H1 (cell line): ENCODE measurements around the gene MT1H. TPM values are rescaled to one million over a fixed set of nuclear protein-coding genes. Genes with fewer than 3 reads are reported as not detected.
A peak's percentile ranks its signal among the peaks of the same experiment; 100 is the strongest.

Source experiments
- BACH1 ChIP-seq: IDR thresholded peaks from 2 replicates; pipeline ENCODE4 v1.6.1; 2012; ENCODE audit warnings: low read length, improper control_type of control experiment
- CEBPB ChIP-seq: IDR thresholded peaks from 2 replicates; pipeline ENCODE4 v1.6.1; 2012; ENCODE audit warnings: low read depth, low read length
- CTBP2 ChIP-seq: IDR thresholded peaks from 2 replicates; pipeline ENCODE4 v1.7.0; 2011; ENCODE audit warnings: borderline replicate concordance, mild to moderate bottlenecking, moderate library complexity, mixed read lengths, low read length; ENCODE audit not compliant: insufficient read depth, insufficient read length
- EP300 ChIP-seq, 2 experiments: IDR thresholded peaks; 1 replicate in 1 of 2; 2 replicates in 1 of 2; pipeline ENCODE4 v1.6.1; 2011 to 2012; ENCODE audit warnings: low read depth in 2 of 2, low read length in 2 of 2, mild to moderate bottlenecking in 2 of 2, borderline replicate concordance in 1 of 2, inconsistent platforms in 1 of 2, moderate library complexity in 1 of 2
- KDM4A ChIP-seq: IDR thresholded peaks from one replicate; pipeline ENCODE4 v1.7.1; 2012; ENCODE audit warnings: low read depth, mild to moderate bottlenecking, moderate library complexity, low read length, inconsistent platforms; ENCODE audit not compliant: severe bottlenecking
- PHF8 ChIP-seq: fragments of 200-600 bp; sonication (generic); conservative IDR thresholded peaks from 2 replicates; pipeline ENCODE4 v1.7.1; 2012; ENCODE audit warnings: low read depth, mild to moderate bottlenecking, inconsistent platforms, low read length, moderate library complexity
- POLR2A ChIP-seq, 2 experiments: IDR thresholded peaks; 1 replicate in 1 of 2; 2 replicates in 1 of 2; pipeline ENCODE4 v1.6.1; 2011; ENCODE audit warnings: low read depth in 2 of 2, low read length in 2 of 2, mild to moderate bottlenecking in 2 of 2; ENCODE audit errors: control extremely low read depth in 1 of 2
- POU5F1 ChIP-seq: IDR thresholded peaks from 2 replicates; pipeline ENCODE4 v1.6.1; 2011; ENCODE audit warnings: low read depth, mild to moderate bottlenecking, low read length, moderate library complexity
- RAD21 ChIP-seq, 2 experiments: IDR thresholded peaks in 1 of 2; conservative IDR thresholded peaks in 1 of 2; 2 replicates each; pipeline ENCODE4 v1.6.1; 2011; ENCODE audit warnings: low read depth in 2 of 2, low read length in 2 of 2, improper control_type of control experiment in 1 of 2, inconsistent platforms in 1 of 2, mild to moderate bottlenecking in 1 of 2, moderate library complexity in 1 of 2
- RBBP5 ChIP-seq: IDR thresholded peaks from 2 replicates; pipeline ENCODE4 v1.7.1; 2012; ENCODE audit warnings: low read depth, mild to moderate bottlenecking, inconsistent platforms, low read length, moderate library complexity, borderline replicate concordance
- SIN3A ChIP-seq, 2 experiments: IDR thresholded peaks in 1 of 2; conservative IDR thresholded peaks in 1 of 2; 2 replicates each; pipeline ENCODE4 v1.6.1; 2011 to 2012; ENCODE audit warnings: low read length in 2 of 2, improper control_type of control experiment in 1 of 2, low read depth in 1 of 2, mild to moderate bottlenecking in 1 of 2
- SIRT6 ChIP-seq: IDR thresholded peaks from one replicate; pipeline ENCODE4 v1.7.1; 2012; ENCODE audit warnings: low read length, inconsistent platforms
- SIX5 ChIP-seq: IDR thresholded peaks from 2 replicates; pipeline ENCODE4 v1.6.1; 2011; ENCODE audit warnings: mild to moderate bottlenecking, low read depth, low read length
- SP1 ChIP-seq: IDR thresholded peaks from 2 replicates; pipeline ENCODE4 v1.6.1; 2011; ENCODE audit warnings: low read depth, low read length
- SUZ12 ChIP-seq: fragments of 200-600 bp; sonication (generic); IDR thresholded peaks from 2 replicates; pipeline ENCODE4 v1.6.1; 2012; ENCODE audit warnings: mild to moderate bottlenecking, inconsistent platforms, low read length, moderate library complexity, mixed read lengths
- polyA plus RNA-seq, 7 experiments: library from polyadenylated mRNA; depleted of rRNA in 3 of 7; stranded (reverse) in 5 of 7; unstranded in 2 of 7; fragments of >200 nt in 5 of 7; fragments of 200-250 nt in 2 of 7; gene quantifications; 1 replicate in 5 of 7; 2 replicates in 1 of 7; 4 replicates in 1 of 7; pipeline versions ENCODE4 v1.2.1 to v1.2.3, GENCODE V29; 2011 to 2013; ENCODE audit warnings: missing spikeins in 2 of 7, mixed read lengths in 2 of 7
- total RNA-seq: library from RNA; stranded (reverse); fragmentation: NEBNext Ultra II Directional; extraction: Animal tissue kit (Norgen Biotek cat#: 25700); gene quantifications from 2 replicates; pipeline ENCODE4 v1.2.1, GENCODE V29; 2021
- TF ChIP-seq, protein P1 (sequence below), 3 experiments: IDR thresholded peaks; 1 replicate in 2 of 3; 2 replicates in 1 of 3; pipeline versions ENCODE4 v1.5.1 to v1.6.1; 2011; ENCODE audit warnings: low read length in 3 of 3, mild to moderate bottlenecking in 3 of 3, inconsistent platforms in 2 of 3, low read depth in 1 of 3, moderate library complexity in 1 of 3; ENCODE audit not compliant: insufficient read depth in 1 of 3; ENCODE audit errors: control extremely low read depth in 1 of 3
- TF ChIP-seq, protein P2 (sequence below): IDR thresholded peaks from 2 replicates; pipeline ENCODE4 v1.6.1; 2011; ENCODE audit warnings: low read depth, mild to moderate bottlenecking, low read length; ENCODE audit not compliant: insufficient read depth

Gene MT1H
- total and polyA plus RNA-seq, 2 of the 8 experiments (the other 6 are each of a cell fraction or from before 2014, with no cell fraction given), result 11.9 to 95.7 TPM

- TF ChIP-seq SIX5 (no peak), CEBPB (peak; percentile 66), BACH1 (no peak), POLR2A (IDR thresholded peaks at IDR 0.05; ENCODE audit: control extremely low read depth in 1 of 2, low read depth in 2 of 2, low read length in 2 of 2) (no peak), SP1 (0 out of 2 replicates have a peak, but pooled peaks have one; percentile 7), SIRT6 (no peak), POU5F1 (no peak), SIN3A (conservative IDR thresholded peaks at IDR 0.05 in 1 of 2, IDR thresholded peaks at IDR 0.05 in 1 of 2; ENCODE audit: low read depth in 1 of 2, low read length in 2 of 2) (no peak; a peak in 1 of 4 replicates), CTBP2 (peak; percentile 63), RAD21 (IDR thresholded peaks at IDR 0.05 in 1 of 2, conservative IDR thresholded peaks at IDR 0.05 in 1 of 2; ENCODE audit: low read depth in 2 of 2, low read length in 2 of 2) (peak; percentile 15 to 35; a peak in 3 of 4 replicates), PHF8 (no peak; the same call in 1 of the 2 replicates), EP300 (IDR thresholded peaks at IDR 0.05; ENCODE audit: borderline replicate concordance in 1 of 2, low read depth in 2 of 2, low read length in 2 of 2) (no peak), RBBP5 (0 out of 2 replicates have a peak, but pooled peaks have one; percentile 34), SUZ12 (peak; percentile 41; the same call in 1 of the 2 replicates), KDM4A (peak; percentile 81)
- TF ChIP-seq, protein P1, sequence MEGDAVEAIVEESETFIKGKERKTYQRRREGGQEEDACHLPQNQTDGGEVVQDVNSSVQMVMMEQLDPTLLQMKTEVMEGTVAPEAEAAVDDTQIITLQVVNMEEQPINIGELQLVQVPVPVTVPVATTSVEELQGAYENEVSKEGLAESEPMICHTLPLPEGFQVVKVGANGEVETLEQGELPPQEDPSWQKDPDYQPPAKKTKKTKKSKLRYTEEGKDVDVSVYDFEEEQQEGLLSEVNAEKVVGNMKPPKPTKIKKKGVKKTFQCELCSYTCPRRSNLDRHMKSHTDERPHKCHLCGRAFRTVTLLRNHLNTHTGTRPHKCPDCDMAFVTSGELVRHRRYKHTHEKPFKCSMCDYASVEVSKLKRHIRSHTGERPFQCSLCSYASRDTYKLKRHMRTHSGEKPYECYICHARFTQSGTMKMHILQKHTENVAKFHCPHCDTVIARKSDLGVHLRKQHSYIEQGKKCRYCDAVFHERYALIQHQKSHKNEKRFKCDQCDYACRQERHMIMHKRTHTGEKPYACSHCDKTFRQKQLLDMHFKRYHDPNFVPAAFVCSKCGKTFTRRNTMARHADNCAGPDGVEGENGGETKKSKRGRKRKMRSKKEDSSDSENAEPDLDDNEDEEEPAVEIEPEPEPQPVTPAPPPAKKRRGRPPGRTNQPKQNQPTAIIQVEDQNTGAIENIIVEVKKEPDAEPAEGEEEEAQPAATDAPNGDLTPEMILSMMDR (IDR thresholded peaks at IDR 0.05; ENCODE audit: control extremely low read depth in 1 of 3, insufficient read depth in 1 of 3, low read depth in 1 of 3, low read length in 3 of 3), result no peak
- TF ChIP-seq, protein P2, sequence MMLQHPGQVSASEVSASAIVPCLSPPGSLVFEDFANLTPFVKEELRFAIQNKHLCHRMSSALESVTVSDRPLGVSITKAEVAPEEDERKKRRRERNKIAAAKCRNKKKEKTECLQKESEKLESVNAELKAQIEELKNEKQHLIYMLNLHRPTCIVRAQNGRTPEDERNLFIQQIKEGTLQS, result no peak
- TF ChIP-seq, all 59 proteins: peak for 8
Observed at GRCh38 chr16:56657555-56658326, 11.9 kb upstream of the MT1H start, which contains the start of gene MT1F (continued).
